ENCODE results near the gene UGT3A1. TPM values are rescaled to one million over a fixed set of nuclear protein-coding genes. Genes with fewer than 3 reads are reported as not detected.

Gene UGT3A1
- total and polyA plus RNA-seq, 2 of the 13 experiments (the other 11 are each of a cell fraction or from before 2014, with no cell fraction given): not detected

GRCh38 chr5:36027711-36028110, 36.5 kb upstream of the UGT3A1 start (continued):
- no peak for TF ChIP-seq RERE (CRISPR knock-in tag; IDR thresholded peaks at IDR 0.05; ENCODE audit: low read depth)
- no peak for TF ChIP-seq ZNF709 (CRISPR knock-in tag; IDR thresholded peaks at IDR 0.05)
- no peak for TF ChIP-seq THYN1 (CRISPR knock-in tag; IDR thresholded peaks at IDR 0.05; ENCODE audit: borderline replicate concordance, low read depth)
- TF ChIP-seq ELF4 (CRISPR knock-in tag; IDR thresholded peaks at IDR 0.05; ENCODE audit: borderline replicate concordance): no peak
- no peak for TF ChIP-seq ZNF761 (CRISPR knock-in tag; conservative IDR thresholded peaks at IDR 0.05)

- Histone ChIP-seq H3K79me2 (ENCODE audit: insufficient read depth, low read length) (no peaks in the 10 kb centered on the region), H3K9ac (ENCODE audit: insufficient read depth, low read depth, low read length) (no peak overlapping the region), H3K36me3 (replicated peaks in 1 of 2; ENCODE audit: control insufficient read depth in 1 of 2, insufficient read depth in 2 of 2, low read length in 2 of 2) (no peaks in the 10 kb centered on the region), H3K4me3 (replicated peaks in 1 of 3; ENCODE audit: insufficient read depth in 1 of 3, low read depth in 2 of 3, low read length in 3 of 3) (no peak overlapping the region), H3K4me2 (ENCODE audit: low read depth, low read length) (no peak overlapping the region), H4K20me1 (ENCODE audit: insufficient read depth, low read length) (no peaks in the 10 kb centered on the region), H3K9me3 (ENCODE audit: low read length) (no peaks in the 10 kb centered on the region), H3K27me3 (ENCODE audit: control insufficient read depth in 1 of 2, insufficient read depth in 2 of 2, low read length in 2 of 2) (no peaks in the 10 kb centered on the region; a peak in 1 of 5 replicates), H3K4me1 (ENCODE audit: insufficient read depth, low read length) (no peaks in the 10 kb centered on the region), H3K27ac (ENCODE audit: extremely low read length, insufficient read depth, low read length) (no peak overlapping the region), H2AFZ (ENCODE audit: low read length) (no peak overlapping the region)
- 5% methylated on average over 6 of the region's 6 CpGs for WGBS (ENCODE audit: low lambda C conversion rate)
- POLR2A ChIA-PET: no interaction called here
- DNase-seq (ENCODE audit: low spot score) (no peak), FAIRE-seq (no peak), ATAC-seq (no peak)
- in situ Hi-C loops (cut with HindIII; ENCODE audit: extremely low pct_ligation_motif_present, low pct_unique_long_range_greater_than_20kb) (no loop called here), intact Hi-C loops (cut with micrococcal nuclease; ENCODE audit: unreplicated experiment) (no loop called here)
- CTCF ChIA-PET (ENCODE audit: low intra/inter-chr PET ratio, low total read pairs): no interaction called here
- no TSS peak for BruUV-seq (replicated peaks)
- TF ChIP-seq, protein P1, sequence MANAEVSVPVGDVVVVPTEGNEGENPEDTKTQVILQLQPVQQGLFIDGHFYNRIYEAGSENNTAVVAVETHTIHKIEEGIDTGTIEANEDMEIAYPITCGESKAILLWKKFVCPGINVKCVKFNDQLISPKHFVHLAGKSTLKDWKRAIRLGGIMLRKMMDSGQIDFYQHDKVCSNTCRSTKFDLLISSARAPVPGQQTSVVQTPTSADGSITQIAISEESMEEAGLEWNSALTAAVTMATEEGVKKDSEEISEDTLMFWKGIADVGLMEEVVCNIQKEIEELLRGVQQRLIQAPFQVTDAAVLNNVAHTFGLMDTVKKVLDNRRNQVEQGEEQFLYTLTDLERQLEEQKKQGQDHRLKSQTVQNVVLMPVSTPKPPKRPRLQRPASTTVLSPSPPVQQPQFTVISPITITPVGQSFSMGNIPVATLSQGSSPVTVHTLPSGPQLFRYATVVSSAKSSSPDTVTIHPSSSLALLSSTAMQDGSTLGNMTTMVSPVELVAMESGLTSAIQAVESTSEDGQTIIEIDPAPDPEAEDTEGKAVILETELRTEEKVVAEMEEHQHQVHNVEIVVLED (CRISPR knock-in tag; IDR thresholded peaks at IDR 0.05; ENCODE audit: borderline replicate concordance): no peak
- TF ChIP-seq ZMYM3 (CRISPR knock-in tag; IDR thresholded peaks at IDR 0.05) (no peak), ZNF800 (CRISPR knock-in tag; IDR thresholded peaks at IDR 0.05) (no peak), ZSCAN21 (CRISPR knock-in tag; IDR thresholded peaks at IDR 0.05; ENCODE audit: borderline replicate concordance) (no peak), SALL1 (CRISPR knock-in tag; IDR thresholded peaks at IDR 0.05) (no peak), ZNF33B (CRISPR knock-in tag; IDR thresholded peaks at IDR 0.05) (no peak)
Measured at GRCh38 chr5:36026706-36027465, 35.7 kb upstream of the UGT3A1 start.
